GM18867 (cell line): ENCODE measurements around the gene AFF2.
"Not testable (repeated sequence)": the region's sequence is repeated elsewhere in the genome, so short reads cannot be mapped to it uniquely, and the experiment has no call there.

Experiments
- ATAC-seq: cut with Tn5 transposase; IDR thresholded peaks from one replicate; pipeline ENCODE4 v1.9.1; 2021; ENCODE audit warnings: mild to moderate bottlenecking, moderate library complexity; ENCODE audit not compliant: unreplicated experiment

Gene AFF2

DNA sequence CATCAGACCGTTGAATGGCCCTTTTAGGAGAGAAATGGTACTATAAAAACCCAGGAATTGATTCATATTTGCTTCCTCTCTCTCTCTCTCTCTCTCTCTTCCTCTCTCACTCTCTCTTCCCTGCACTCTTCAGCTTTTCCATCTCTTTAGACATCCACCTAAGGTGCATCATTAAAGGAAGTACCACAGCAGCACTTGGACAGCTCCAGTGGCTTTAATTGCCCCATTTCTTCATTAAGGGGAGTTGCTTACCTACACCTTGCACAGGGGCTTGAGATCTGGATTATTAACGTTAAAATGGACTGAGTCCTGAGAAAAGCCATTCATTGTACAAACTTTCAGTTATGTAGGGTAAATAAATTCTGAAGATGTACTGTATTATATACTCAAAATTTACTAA is 323.6 kb downstream of the AFF2 start:
- ATAC-seq = no peak

DNA sequence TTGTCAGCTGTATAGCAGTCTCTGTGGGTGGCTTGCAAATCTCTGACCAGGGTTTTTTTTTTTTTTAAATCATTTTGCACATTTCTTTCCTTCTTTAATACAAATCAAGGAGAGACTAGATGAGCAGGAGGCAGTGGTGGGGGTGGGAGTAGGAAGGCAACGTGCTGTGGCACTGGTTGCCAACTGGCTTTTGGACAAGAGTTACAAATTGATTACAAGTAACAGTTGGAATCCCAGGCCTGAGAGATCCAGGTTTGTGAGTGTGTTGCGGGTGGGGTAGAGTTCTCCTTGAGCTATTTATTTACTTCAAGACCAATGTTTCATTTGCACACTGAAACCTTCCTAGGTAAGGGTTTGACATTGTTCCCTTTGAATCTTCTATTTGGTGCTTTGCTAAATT is 325.3 kb downstream of the AFF2 start:
- ATAC-seq = no peak

DNA sequence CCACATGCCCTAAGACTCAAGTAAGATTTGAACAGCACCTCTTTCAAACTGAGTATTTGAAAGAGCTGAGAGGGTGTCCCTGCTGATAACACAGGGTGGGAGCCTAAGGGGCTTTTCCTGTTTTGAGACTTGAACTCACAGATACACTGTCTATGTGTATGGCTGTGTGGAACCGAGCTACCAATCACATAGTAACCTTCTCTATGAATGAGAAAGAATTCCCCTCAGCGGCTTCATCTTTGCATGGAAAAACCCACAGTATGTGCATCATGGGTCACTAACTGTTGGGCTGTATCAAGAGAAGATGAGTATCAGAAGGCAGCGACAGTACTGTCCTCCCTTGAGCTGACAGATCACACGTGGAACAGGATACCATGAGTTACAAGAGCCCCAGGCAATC is 336.3 kb downstream of the AFF2 start:
- ATAC-seq = no peak

DNA sequence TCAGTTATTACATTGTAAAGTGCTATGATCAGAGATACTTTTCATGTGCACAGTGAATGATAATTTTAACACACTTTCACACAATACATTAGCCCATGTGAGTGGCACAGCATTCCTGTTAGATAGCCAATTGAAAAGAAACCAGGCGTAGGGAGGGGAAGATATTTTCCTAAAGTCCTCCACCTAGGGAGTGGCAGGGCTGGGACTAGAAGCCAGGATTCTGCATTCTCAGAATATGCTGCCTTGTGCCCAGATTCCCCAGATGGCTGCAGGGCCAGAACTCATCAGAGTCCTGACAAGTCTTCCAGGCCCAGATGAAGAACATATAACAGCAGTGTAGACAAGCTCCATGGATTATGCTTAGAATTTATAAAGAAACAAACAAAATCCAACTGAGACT is 350.2 kb downstream of the AFF2 start:
- ATAC-seq = no peak

DNA sequence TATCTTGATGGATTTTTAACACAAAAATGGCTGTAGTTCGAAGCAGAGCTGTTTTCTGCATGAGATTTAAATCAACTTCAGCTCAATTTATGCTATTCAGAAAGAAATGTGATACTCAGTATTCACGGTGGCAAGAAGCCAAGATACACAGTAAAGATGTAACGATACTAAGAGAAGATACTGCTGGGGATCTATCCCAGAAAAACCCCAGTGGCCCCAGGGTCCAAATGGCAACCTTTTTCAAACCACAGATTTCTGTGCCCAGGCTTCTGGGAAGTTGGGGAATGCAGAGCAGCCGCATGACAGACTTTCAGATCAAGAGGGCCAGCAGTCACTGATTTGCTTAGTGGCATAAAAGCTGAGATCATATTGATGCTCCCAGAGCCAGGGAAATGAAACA is 353.9 kb downstream of the AFF2 start:
- no peak for ATAC-seq

DNA sequence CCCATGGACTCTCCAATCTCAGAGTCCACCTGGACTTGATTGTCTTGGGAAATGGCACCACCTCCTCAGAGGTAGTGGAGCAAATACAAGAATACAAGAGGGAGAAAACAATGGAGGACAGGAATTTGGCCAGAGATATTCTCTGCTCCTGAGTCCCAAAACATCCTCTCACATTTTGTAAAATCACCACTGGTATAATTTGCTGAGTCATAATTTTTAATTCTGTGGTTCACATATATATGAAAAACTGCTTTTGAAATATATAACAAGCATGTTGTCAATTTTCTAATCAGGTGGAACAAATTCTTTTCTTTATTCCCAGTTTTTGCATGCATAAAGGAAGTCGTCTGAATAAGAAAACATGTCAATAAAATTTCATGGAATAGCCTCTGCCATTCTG is 356.1 kb downstream of the AFF2 start:
- no peak for ATAC-seq

DNA sequence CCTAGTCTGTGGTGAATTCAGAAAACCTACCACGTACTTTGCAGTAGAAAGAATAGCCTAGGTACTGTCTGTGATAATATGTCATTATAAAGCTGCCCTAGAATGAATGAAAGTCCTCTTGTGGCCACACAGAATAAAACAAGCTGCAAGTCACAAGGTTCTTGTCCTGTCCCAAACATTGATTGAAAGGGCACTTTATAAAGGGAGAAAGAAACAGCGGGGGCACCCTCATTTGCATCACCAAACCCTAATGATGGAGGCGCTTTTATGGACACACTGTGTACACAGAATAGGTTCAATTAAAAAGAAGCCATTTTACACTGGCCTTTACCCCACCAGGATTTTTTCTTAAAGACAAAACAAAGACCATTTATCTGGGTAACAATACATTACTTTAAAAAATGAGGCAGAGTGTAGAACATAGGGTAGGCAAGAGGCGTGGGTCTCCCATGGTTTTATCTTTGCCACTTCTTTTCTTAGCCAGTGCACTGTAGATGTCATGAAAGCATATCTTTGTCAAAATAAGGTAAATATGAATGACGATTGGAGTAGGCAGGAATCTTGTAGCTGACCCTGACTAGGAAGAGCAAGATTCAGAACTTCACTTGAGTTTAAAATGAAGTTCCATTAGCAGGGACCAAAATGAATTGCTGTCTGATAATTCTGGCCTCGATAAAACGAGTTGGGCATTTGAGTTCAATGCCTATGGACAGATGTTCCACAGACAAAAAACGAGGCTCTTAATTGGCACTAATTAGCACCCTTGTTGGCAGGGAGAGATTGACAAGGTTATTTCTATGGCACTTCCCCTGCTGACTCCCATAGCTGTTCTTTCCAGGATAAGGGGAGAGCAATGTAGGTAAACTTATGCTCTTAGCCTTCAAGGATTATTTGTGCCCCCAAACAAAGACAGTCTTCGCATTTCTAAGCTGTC is 365.1 kb downstream of the AFF2 start:
- no peak for ATAC-seq

DNA sequence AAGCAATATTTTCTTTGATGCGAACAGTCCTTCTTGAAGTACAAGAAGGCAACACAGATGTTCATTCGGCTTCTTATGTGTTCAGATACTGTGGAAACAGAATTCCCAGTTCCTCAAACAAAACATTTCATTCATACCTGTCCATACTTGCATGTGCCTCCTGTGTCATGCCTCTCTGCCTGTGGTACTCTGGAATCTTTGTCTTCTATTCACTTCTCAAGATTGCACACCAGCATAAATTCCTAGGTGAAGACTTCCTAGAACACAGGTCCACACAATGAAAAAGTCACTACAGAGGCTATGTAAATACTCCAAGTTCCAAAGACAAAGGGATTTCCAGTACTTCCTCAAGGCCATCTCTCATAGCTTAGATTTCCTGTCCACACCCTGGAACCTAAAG is 367.2 kb downstream of the AFF2 start:
- no peak for ATAC-seq

DNA sequence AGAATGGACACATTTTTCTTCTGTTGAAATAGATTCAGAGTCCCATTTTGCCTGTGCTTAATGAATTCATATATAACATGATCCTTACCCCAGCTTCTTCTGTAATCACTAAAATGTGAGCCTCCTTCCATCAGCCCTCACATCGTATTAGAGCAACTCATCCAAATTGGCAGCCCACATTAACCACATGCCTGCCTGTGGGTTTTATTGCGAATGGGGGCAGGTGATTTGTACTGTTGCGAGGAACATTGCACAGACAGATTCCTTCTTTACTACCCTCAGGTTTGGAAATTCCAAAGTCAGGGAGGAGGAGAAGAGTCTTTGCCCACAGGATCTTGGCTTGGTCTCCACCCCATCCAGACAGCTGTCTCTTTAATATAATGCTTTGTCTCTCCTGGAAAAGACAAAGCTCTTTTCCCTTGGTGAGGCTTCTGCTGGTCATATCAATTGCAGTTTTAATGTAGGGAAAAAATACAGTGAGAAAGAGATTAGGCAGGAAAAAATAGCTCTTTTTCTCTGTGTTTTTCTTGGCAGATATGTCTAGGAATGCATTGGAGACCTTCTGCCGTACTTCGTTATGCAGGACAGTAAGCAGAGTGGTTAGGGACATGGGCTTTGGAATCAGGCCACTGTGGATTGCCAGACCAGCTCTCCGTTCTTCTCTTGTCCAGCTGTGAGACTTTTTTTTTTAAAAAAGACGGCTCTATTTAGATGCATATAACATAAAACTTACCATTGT is 371.2 kb downstream of the AFF2 start:
- no peak for ATAC-seq

DNA sequence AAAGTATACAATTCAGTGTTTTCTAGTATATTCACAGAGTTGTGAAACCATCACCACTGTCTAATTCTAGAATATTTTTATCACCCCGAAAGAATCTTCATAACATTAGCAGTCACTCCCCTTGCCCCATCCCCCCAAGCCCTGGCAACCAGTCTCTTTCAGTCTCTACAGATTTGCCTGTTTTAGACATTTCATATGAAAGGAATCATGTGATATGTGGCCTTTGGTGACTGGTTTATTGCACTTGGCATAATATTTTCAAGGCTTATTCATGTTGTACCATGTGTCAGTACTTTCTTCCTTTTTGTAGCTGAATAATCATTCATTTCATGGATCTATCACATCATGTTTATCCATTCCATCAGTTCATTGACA is 371.7 kb downstream of the AFF2 start:
- no peak for ATAC-seq

DNA sequence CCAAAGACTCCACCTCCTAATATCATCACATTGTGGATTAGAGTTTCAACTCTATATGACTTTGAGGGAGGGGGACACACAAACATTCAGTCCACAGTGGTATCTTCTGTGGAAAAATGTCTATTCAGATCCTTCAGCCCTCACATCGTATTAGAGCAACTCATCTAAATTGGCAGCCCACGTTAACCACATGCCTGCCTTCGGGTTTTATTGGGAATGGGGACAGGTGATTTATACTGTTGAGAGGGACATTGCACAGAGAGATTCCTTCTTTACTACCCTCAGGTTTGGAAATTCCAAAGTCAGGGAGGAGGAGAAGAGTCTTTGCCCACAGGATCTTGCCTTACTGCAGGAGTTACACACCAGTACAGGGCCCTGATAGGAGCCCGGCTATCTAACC is 372.5 kb downstream of the AFF2 start:
- ATAC-seq = no peak

DNA sequence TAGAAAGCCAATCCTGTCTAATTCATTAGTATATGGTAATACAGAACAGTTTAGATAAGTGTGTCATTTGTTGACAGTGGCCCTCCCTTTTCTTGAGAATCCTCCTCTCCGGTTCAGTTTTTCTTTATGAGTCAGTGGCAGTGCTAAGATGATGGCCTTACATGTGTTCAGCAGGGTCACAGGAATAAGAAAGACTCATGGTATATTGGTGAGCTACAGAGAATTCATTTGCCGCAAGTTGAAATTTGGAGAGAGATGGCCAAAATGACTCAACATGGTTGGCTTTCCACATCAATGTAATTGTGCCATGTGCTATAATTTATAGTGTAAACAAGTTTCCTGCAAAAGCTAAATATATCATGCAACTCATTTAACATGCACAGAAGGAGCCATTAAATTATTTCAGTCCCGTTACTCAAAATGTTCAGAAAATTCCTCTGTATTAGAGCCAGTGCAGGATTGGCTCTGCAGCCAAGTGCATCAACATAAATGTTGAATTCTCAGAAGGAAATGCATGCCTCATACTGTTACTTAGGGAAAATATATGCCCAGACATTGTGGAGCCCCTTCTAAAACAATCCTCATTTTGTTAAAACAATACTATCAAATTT is 374.3 kb downstream of the AFF2 start:
- no peak for ATAC-seq

DNA sequence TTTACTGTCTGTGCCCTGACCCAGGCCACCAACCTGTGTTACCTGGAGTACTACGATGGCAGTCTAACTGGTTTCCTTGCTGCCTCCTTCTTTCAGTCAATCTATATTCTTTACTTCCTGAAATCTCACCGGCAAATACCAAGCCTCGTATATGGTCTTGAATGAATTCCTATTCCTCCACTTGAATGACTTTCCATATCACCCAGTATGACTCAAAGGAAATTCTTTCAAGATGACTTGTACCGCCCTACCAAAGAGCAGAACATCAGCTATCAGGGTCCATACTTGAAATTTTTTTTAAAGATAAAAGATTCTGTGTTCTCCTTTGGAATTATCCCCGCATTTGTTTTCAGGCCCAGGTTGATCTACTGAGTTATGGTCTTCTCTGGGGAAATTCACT is 378.0 kb downstream of the AFF2 start:
- no peak for ATAC-seq

DNA sequence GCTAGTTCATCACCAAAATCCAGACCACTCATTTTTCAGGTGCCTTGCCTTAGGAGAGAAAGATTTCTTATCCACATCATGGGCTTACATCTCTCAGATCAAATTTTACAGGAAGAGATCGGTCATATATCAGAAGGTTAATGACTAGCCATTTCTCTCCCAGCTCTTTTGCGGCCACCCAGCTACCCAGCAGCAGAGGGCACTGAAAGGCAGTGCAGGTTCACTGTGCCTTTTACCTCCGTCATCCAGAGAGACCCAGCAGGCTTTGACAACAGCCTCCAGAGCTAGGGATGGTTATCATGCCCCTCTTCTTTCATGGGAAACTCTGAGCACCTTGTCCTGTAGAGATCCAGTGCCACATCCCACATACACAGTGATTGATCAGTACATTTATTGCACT is 384.8 kb downstream of the AFF2 start:
- no peak for ATAC-seq

DNA sequence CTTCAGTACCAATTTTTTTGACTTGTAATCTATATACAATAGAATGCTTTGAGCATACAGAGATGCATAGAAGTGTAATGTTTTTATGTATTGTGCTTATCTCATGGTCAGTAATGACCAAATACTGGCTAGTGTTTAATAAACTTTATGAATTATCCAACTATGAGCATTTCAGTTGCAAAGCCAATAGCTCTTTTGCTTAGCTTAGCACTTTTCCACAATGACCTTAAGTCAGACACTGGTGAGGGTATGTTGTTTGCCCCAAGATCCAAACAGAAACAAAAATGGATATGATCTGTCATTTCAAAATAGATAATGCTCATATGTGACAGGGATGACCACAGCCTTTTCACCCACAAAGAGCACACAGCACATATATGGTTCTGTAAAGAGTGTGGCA is 393.0 kb downstream of the AFF2 start:
- ATAC-seq = no peak

DNA sequence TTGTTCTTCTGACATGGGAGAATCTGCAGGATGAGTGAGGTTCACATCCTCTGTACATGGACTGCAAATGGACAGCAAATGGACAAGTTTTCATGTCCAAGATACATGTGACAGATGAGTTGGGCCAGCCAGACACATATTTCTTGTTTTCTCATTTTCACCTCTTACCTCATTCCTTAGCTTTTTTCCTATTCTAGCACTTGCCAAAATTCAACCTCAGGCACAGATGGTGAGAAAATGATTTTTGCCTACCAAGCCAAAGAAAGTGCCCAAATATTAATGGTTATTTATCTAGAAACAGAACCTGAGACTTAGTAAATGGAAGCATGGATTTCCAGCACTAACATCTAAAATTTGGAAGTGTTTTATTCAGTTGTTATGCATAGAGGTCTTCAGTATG is 402.2 kb downstream of the AFF2 start:
- no peak for ATAC-seq

DNA sequence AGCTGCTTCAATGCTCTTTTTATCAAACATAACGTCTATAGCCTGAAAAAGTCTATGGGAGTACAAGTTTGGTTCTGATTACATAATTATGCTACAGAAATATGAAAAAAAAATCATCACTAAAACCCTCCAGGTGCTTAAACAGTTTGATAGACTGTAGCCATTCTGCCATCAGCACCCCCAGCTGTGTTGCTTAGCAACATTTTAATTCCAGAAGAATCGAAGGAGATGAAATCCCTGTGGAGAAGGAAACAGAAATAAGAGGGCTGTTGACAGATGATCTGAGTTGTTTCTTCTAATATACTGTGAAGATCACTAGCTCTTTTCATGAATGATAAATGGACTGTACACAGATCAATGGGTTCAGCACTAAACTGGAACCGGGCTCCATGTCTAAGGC is 402.8 kb downstream of the AFF2 start:
- ATAC-seq = no peak

DNA sequence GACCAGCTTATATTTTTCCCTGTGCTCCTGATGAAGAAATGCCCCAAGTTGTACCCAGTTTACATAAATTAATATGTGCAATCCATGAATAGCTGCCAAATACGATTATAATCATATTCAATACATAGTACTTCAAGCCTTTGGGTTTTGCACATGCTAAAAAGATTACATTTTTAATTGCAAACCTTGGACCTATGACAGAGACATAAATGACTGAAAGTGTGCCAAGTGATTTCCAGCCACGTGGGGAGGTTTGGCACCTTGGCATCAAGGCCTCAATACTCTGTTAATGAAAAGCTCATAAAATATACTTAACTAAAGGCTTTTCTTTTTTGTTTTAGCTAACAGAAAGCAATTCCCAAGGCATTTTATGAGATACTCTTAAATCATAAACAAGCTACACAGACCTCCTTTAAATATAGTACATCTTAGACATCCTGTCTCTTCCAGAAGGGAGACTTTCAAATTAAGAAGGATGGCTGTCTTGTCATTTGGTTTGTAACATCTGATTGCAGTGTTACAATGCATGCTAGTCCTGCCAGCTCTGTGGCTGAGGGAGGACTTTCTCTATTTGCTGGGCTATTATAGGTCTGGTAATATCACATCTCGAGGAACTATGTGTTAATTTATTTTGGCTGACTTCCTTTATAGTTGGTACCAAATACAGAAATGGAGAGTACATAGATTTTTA is 404.1 kb downstream of the AFF2 start:
- no peak for ATAC-seq

DNA sequence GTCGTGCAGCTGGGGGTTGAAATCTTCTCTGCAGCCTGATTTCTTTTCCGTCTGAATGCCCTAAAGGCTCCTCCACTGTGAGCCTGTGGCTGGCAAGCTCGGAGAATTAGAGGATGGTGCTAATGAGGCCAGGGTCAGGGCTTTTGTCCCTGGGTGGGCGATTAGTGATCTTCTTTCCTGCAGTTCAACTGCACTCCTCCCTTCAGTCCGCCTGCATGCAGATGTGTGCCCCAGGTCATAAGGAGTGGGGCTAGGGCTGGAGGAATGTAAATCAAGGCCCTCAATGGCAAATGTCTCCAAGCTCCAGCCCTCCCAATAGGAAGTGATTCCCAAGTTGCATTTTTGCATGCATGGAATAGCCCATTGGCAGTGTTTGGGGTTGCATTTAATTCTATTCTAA is 405.0 kb downstream of the AFF2 start:
- ATAC-seq = no peak

DNA sequence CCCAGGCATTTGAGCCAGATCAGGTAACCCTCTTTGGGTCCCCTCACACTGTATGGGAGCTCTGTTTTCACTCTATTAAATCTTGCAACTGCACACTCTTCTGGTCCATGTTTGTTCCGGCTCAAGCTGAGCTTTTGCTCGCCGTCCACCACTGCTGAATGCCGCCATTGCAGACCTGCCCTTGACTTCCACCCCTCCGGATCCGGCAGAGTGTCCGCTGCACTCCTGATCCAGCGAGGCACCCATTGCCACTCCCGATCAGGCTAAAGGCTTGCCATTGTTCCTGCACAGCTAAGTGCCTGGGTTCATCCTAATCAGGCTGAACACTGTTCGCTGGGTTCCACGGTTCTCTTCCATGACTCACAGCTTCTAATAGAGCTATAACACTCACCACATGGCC is 406.2 kb downstream of the AFF2 start:
- ATAC-seq = not testable (repeated sequence)

DNA sequence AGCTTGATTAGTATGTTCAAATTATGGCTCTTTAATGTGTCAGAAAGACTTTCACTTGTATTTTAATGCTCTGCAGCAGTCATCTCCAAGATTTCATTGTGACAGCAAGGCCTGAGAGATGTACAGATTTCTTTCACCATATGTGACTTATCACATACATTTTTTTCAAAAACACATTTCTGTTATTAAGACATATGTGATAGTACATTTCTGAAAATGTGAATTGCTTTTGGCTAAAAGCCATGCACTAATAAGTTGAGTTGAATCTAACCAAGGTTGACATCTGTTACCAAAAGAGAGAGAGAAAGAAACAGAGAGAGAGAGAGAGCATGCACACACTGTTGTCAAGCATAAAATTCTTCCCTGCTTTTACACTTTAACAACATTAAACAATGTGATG is 409.3 kb downstream of the AFF2 start:
- no peak for ATAC-seq
